HFF-Myc (cell line): Measurements from ENCODE around the gene DOCK3.
"Not testable (repeated sequence)": the region's sequence is repeated elsewhere in the genome, so short reads cannot be mapped to it uniquely, and the experiment has no call there.

ENCODE experiments used
- DNase-seq: peaks from one replicate; pipeline ENCODE4 v3.0.0-alpha.2; 2011; ENCODE audit warnings: low read depth; ENCODE audit errors: extremely low read depth
- H3K4me3 ChIP-seq: replicated peaks from 2 replicates; pipeline ENCODE4 v1.5.1; 2011; ENCODE audit warnings: low read depth, mild to moderate bottlenecking, control low read depth, low read length
- CTCF ChIP-seq: IDR thresholded peaks from 2 replicates; pipeline ENCODE4 v1.5.1; 2012; ENCODE audit warnings: mild to moderate bottlenecking, low read depth, low read length, control low read depth; ENCODE audit errors: missing control alignments

Gene DOCK3

DNA sequence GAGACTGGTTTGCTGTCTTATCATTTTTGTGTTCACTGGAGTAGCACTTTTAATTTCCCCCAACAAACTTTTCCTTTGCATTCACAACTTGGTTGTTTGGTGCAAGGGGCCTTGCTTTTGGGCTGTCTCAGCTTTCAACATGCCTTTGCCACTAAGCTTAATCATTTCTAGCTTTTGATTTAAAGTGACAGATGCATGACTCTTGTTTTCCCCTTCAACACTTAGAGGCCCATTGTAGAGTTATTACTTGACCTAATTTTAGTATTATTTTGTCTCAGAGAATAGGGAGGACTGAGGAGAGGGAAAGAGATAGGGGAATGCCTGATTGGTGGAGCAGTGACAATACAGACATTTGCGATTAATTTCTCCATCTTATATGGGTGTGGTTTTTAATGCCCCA is 370.3 kb downstream of the DOCK3 start:
- H3K4me3 ChIP-seq: no peak overlapping the region
- TF ChIP-seq CTCF: no peak
- DNase-seq: no peak

DNA sequence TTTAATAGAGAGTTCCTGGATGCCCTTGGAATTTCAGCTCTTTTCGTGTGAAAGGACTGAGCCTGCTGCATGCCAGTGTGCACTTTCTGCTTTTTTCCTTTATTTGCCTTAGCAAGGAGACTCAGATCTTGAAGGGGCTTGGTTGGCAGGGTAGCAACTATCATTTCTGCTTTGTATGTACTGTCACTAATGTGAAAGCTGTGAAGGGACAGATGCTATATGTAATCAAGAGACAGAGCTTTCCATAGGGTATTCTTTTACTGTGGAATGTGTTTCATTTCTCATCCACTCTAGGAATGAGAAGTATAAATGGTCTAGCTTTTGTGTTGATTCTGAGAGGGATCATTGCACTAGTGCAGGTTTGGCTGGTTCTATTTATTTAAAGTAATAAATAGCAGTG is 377.8 kb downstream of the DOCK3 start:
- TF ChIP-seq CTCF: no peak
- no peak overlapping the region for H3K4me3 ChIP-seq
- DNase-seq: no peak

- no peak for DNase-seq
- no peak for TF ChIP-seq CTCF
- H3K4me3 ChIP-seq: no peak overlapping the region
Measured at GRCh38 chr3:51057121-51057520, 382.4 kb downstream of the DOCK3 start.

GRCh38 chr3:51063053-51063452 is 388.3 kb downstream of the DOCK3 start:
- TF ChIP-seq CTCF: no peak
- DNase-seq: no peak
- no peak overlapping the region for H3K4me3 ChIP-seq

DNA sequence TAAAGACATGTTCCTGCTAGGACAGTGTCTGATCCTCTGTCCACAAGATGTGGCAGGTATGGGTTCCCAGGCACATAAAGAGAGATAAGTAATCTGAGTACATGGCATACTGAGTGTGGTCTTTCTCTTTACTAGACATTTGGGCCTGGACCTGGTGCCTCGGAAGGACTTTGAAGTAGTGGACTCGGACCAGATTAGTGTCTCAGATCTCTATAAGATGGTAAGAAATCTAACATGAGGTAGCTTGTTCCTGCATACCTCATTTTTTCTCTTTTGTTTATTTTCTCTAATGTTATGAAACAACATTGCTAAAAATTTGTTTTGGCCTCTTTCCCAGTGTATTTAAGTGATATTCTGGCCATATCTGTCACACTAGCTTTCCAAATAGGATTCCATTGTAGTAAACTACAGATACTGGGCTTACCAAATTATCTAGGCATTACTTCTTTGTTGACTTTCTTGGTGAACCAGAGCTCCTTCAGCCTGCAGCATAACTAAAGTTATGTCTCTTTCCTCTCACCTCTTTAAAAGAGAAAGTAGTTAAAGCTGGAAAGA is 400.6 kb downstream of the DOCK3 start:
- no peak for TF ChIP-seq CTCF
- no peak for DNase-seq

DNA sequence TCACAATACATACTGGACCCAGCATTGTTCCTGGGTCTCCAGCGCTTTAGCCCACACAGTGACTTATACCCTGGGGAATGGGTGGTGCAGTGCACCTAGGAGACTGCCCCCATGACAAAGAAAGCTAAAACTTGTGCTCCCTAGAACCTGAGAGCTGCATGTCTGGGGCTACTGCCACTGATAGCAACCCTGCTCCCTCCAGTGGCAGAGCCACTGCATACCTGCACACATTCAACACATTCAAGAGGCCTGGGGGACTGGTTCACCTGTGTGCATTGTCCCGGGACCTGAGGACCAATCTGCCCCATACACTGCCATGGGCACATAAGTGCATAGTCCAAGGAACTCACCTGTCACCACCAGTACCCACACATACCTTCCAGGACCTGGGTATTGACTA is 407.6 kb downstream of the DOCK3 start:
- no peak for TF ChIP-seq CTCF
- no peak for DNase-seq
- H3K4me3 ChIP-seq: no peak overlapping the region

More for the DNA sequence above, 400.6 kb downstream of the DOCK3 start:
- H3K4me3 ChIP-seq: no peak overlapping the region

DNA sequence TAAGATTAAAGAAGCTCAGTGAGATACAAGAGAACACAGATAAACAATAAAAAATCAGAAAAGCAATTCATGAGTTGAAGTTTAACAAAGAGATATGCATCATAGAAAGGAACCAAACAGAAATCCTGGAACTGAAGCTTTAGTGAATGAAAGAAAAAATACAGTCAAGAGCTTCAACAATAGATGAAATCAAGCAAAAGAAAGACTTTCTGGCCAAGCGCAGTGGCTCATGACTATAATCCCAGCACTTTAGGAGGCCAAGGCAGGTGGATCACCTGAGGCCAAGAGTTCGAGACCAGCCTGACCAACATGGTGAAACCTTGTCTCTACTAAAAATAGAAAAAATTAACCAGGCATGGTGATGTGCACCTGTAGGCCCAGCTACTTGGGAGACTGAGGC is 408.8 kb downstream of the DOCK3 start:
- DNase-seq: no peak
- no peak overlapping the region for H3K4me3 ChIP-seq
- TF ChIP-seq CTCF: no peak

GRCh38 chr3:51092141-51092540 is 417.4 kb downstream of the DOCK3 start:
- DNase-seq: not testable (repeated sequence)

DNA sequence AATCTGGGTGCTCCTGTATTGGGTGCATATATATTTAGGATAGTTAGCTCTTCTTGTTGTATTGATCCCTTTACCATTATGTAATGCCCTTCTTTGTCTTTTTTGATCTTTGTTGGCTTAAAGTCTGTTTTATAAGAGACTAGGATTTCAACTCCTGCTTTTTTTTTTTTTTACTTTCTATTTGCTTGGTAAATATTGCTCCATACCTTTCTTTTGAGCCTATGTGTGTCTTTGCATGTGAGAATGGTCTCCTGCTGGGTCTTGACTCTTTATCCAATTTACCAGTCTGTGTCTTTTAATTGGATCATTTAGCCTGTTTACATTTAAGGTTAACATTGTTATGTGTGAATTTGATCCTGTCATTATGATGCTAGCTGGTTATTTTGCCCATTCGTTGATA is 420.1 kb downstream of the DOCK3 start:
- H3K4me3 ChIP-seq, DNase-seq: not testable (repeated sequence)

More at GRCh38 chr3:51092141-51092540, 417.4 kb downstream of the DOCK3 start:
- not testable (repeated sequence) for H3K4me3 ChIP-seq
